DOHH2 (cell line): ENCODE measurements around the gene TYROBP.
"Not testable (repeated sequence)": the region's sequence is repeated elsewhere in the genome, so short reads cannot be mapped to it uniquely, and the experiment has no call there.

Source experiments
- H3F3A ChIP-seq: fragments of 200-600 bp; sonication (generic), shearing (Covaris generic); 2 replicates; pipeline ENCODE4 v1.6.0; 2016; ENCODE audit warnings: antibody characterized with exemption, mild to moderate bottlenecking; ENCODE audit not compliant: control insufficient read depth, insufficient read depth
- H3K27ac ChIP-seq: fragments of 200-600 bp; sonication (generic); 2 replicates; pipeline ENCODE4 v1.5.1; 2014; ENCODE audit warnings: low read depth, mild to moderate bottlenecking, low read length, moderate library complexity
- H3K27me3 ChIP-seq: fragments of 200-600 bp; sonication (generic); 2 replicates; pipeline ENCODE4 v1.6.1; 2014; ENCODE audit warnings: mild to moderate bottlenecking, low read length, mixed read lengths; ENCODE audit not compliant: control insufficient read depth
- H3K36me3 ChIP-seq: fragments of 200-600 bp; sonication (generic); 2 replicates; pipeline ENCODE4 v1.6.1; 2014; ENCODE audit warnings: mild to moderate bottlenecking, low read length, moderate library complexity, mixed read lengths; ENCODE audit not compliant: control insufficient read depth
- H3K4me1 ChIP-seq: fragments of 200-600 bp; sonication (generic); 2 replicates; pipeline ENCODE4 v1.6.1; 2014; ENCODE audit warnings: mild to moderate bottlenecking, low read length, mixed read lengths; ENCODE audit not compliant: control insufficient read depth
- H3K4me2 ChIP-seq: fragments of 200-600 bp; sonication (generic); 2 replicates; pipeline ENCODE4 v1.6.0; 2014; ENCODE audit warnings: mild to moderate bottlenecking, low read length, moderate library complexity
- H3K4me3 ChIP-seq: fragments of 200-600 bp; sonication (generic); 2 replicates; pipeline ENCODE4 v1.5.1; 2014; ENCODE audit warnings: mild to moderate bottlenecking, low read length, mixed read lengths
- H3K79me2 ChIP-seq: fragments of 200-600 bp; sonication (generic); 2 replicates; pipeline ENCODE4 v1.6.1; 2014; ENCODE audit warnings: mild to moderate bottlenecking, low read length, mixed read lengths; ENCODE audit not compliant: control insufficient read depth
- H3K9me2 ChIP-seq: fragments of 200-600 bp; sonication (generic); replicated peaks from 2 replicates; pipeline ENCODE4 v1.6.1; 2014; ENCODE audit warnings: mild to moderate bottlenecking, low read length, mixed read lengths; ENCODE audit not compliant: control insufficient read depth
- H3K9me3 ChIP-seq: fragments of 200-600 bp; sonication (generic); 2 replicates; pipeline ENCODE4 v1.6.1; 2014; ENCODE audit warnings: antibody characterized with exemption, low read length, mixed read lengths; ENCODE audit not compliant: control insufficient read depth, insufficient read depth
- H4K20me1 ChIP-seq: fragments of 200-600 bp; sonication (generic); 2 replicates; pipeline ENCODE4 v1.6.0; 2014; ENCODE audit warnings: low read depth, mild to moderate bottlenecking, antibody characterized with exemption, low read length, moderate library complexity; ENCODE audit not compliant: control insufficient read depth, insufficient read depth
- EZH2phosphoT487 ChIP-seq: fragments of 200-600 bp; sonication (generic); IDR thresholded peaks from 2 replicates; pipeline ENCODE4 v1.6.1; 2017; ENCODE audit warnings: borderline replicate concordance, mild to moderate bottlenecking, antibody characterized with exemption, low read length, moderate library complexity, mixed read lengths
- TF ChIP-seq, protein P1 (sequence below): fragments of 200-600 bp; sonication (generic); IDR thresholded peaks from one replicate; pipeline ENCODE4 v1.5.1; 2014; ENCODE audit warnings: antibody characterized with exemption, mild to moderate bottlenecking, low read depth, low read length; ENCODE audit not compliant: poor library complexity, severe bottlenecking

TYROBP gene

DNA sequence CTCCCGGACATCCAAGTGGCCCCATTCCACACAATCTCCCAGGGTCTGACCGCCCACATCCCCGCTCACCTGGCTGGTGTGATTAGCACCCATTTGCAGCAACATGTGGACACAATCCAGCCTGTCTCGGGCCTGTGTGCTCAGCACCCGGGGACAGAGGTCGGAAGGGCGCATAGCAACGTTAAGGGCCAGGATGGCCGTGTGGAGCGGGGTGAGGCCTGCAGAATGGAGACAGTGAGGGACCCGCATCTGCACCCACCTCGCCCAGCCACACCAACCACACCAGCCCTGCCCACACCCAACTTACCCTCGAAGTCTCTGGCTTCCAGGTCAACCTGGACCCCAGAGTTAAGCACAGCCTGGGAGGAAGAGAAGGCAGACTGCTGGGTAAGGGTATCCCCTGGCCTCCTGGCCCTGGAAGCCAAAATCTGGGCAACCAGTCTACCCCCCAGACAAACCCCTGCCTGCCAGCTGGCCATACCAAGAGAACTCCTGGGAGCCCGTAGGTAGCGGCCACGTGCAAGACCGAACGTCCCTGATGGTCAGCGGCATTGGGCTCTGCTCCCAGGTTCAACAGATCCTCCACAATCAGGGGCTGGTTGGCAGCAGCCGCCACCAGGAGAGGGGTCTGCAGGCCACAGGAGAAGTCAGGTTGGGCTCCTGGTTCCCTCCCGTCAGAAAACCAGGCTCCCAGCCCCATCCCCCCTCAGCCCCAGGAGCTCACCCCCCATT is 12.0 kb downstream of the TYROBP start:
- Histone ChIP-seq H3K27me3 (no peaks in the 10 kb centered on the region), H3K79me2 (peaks cover 51% of the 10 kb centered on the region), H3K27ac (no peak overlapping the region), H3K36me3 (peaks cover 84% of the 10 kb centered on the region), H3K4me3 (no peak overlapping the region), H3K9me2 (no peaks in the 10 kb centered on the region), H4K20me1 (peaks cover 18% of the 10 kb centered on the region), H3K4me2 (no peak overlapping the region), H3K4me1 (peaks cover 12% of the 10 kb centered on the region), H3F3A (peaks cover 5% of the 10 kb centered on the region; the same call in 1 of the 2 replicates), H3K9me3 (no peaks in the 10 kb centered on the region)
- TF ChIP-seq, protein P1, sequence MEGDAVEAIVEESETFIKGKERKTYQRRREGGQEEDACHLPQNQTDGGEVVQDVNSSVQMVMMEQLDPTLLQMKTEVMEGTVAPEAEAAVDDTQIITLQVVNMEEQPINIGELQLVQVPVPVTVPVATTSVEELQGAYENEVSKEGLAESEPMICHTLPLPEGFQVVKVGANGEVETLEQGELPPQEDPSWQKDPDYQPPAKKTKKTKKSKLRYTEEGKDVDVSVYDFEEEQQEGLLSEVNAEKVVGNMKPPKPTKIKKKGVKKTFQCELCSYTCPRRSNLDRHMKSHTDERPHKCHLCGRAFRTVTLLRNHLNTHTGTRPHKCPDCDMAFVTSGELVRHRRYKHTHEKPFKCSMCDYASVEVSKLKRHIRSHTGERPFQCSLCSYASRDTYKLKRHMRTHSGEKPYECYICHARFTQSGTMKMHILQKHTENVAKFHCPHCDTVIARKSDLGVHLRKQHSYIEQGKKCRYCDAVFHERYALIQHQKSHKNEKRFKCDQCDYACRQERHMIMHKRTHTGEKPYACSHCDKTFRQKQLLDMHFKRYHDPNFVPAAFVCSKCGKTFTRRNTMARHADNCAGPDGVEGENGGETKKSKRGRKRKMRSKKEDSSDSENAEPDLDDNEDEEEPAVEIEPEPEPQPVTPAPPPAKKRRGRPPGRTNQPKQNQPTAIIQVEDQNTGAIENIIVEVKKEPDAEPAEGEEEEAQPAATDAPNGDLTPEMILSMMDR = no peak
- no peak for TF ChIP-seq EZH2phosphoT487

DNA sequence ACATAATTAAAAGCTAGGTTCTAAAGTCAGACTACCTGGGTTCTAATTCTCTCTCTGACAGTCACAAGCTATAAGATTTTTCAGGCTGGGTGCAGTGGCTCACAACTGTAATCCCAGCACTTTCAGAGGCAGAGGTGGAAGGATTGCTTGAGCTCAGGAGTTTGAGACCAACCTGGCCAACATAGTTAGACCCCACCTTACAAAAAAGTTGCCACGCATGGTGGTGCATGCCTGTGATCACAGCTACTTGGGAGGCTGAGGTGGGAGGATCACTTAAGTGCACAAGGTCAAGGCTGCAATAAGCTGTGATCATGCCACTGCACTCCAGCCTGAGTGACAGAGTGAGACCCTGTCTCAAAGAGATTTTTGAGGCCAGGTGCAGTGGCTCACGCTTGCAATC is 13.8 kb downstream of the TYROBP start:
- Histone ChIP-seq H3K4me3 (no peak overlapping the region), H3F3A (peaks cover 6% of the 10 kb centered on the region; the same call in 1 of the 2 replicates), H3K79me2 (peaks cover 40% of the 10 kb centered on the region), H3K36me3 (peaks cover 97% of the 10 kb centered on the region), H3K9me3 (no peaks in the 10 kb centered on the region), H3K4me2 (no peak overlapping the region), H4K20me1 (peaks cover 18% of the 10 kb centered on the region), H3K9me2 (no peaks in the 10 kb centered on the region), H3K27me3 (no peaks in the 10 kb centered on the region), H3K27ac (no peak overlapping the region), H3K4me1 (peaks cover 8% of the 10 kb centered on the region)
- TF ChIP-seq EZH2phosphoT487 = no peak
- TF ChIP-seq, protein P1 = no peak

DNA sequence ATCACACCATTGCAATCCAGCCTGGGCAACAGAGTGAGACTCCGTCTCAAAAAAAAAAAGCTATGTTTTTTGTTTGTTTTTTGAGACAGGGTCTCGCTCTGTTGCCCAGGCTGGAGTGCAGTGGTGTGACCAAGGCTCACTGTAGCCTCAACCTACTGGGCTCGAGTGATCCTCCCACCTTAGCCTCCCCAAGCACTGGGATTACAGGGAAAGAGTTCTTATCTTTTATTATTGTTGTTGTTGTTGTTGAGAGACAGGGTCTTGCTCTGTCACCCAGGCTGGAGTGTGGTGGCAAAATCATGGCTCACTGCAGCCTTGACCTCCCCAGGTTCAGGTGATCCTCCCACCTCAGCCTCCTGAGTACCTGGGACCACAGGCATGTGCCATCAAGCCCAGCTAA is 16.3 kb downstream of the TYROBP start:
- Histone ChIP-seq H3K36me3 (peaks cover 96% of the 10 kb centered on the region), H3K79me2 (peaks cover 14% of the 10 kb centered on the region)
- not testable (repeated sequence) for H3K9me3 ChIP-seq, H3K27me3 ChIP-seq, H3K27ac ChIP-seq, H3F3A ChIP-seq, H3K9me2 ChIP-seq, H4K20me1 ChIP-seq, H3K4me2 ChIP-seq, H3K4me1 ChIP-seq, H3K4me3 ChIP-seq

DNA sequence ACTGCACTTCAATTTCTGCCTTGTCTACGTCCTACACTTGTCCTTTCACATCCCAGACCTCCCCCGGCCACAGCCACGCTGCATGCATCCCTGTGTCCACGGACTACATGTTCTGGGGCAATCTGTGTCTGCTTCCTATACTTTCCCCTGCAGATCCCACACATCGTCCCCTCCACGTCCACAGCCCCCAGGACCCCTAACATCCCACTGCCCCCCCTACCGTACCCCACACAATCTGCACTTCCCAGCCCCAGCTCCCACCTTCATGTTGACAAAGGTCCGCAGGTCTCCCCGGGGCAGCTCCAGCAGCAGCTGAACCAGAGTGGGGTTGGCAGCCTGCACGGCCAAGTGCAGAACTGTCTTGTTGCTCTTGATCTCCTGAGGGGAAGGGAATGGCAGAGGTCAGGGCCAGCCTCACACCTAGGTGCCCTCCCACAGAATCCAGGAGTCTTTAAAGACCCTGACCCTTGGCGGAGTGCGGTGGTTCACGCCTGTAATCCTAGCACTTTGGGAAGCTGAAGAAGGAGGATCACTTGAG is 17.9 kb downstream of the TYROBP start:
- H3K27me3 ChIP-seq = no peaks in the 10 kb centered on the region
- 0 out of 2 replicates have a peak, but pooled peaks cover 4% of the 10 kb centered on the region for H4K20me1 ChIP-seq
- peaks cover 81% of the 10 kb centered on the region for H3K36me3 ChIP-seq
- H3K4me1 ChIP-seq = no peaks in the 10 kb centered on the region
- H3K9me3 ChIP-seq = no peaks in the 10 kb centered on the region
- peaks cover 3% of the 10 kb centered on the region; the same call in 1 of the 2 replicates for H3K79me2 ChIP-seq
- TF ChIP-seq EZH2phosphoT487 = no peak
- TF ChIP-seq, protein P1 = no peak
- no peak overlapping the region for H3K4me3 ChIP-seq
- peaks cover 19% of the 10 kb centered on the region for H3F3A ChIP-seq
- no peak overlapping the region for H3K27ac ChIP-seq
- no peak overlapping the region for H3K4me2 ChIP-seq
- H3K9me2 ChIP-seq = no peaks in the 10 kb centered on the region
